Natural killer cell treated with Interleukin-12 subunit alpha and Interleukin-12 subunit beta and Interleukin-15 and Interleukin-18, amount 100 ng/mL, for 72 hours (primary cell): ENCODE results near the gene SBSN. TPM values are rescaled to one million over a fixed set of nuclear protein-coding genes. Genes with fewer than 3 reads are reported as not detected.

ENCODE experiments used
- ATAC-seq, 2 donors: fragments of 150-1000 bp; cut with Tn5 transposase in 1 of 2; sonication (Bioruptor Pico), chemical (Tn5 transposase) in 1 of 2; 2 replicates each; pipeline ENCODE4 v1.10.0; 2021
- DNase-seq: peaks from one replicate; pipeline ENCODE4 v3.0.0; 2022; ENCODE audit warnings: low spot score
- H3K27ac Mint-ChIP-seq, 2 donors: 1 replicate in 1 of 2; 2 replicates in 1 of 2; pipeline ENCODE4 v1.8.0; 2022; ENCODE audit warnings: mixed read lengths in 2 of 2, mild to moderate bottlenecking in 1 of 2, moderate library complexity in 1 of 2
- H3K27me3 Mint-ChIP-seq, 2 donors: 1 replicate in 1 of 2; 2 replicates in 1 of 2; pipeline ENCODE4 v1.8.0; 2022; ENCODE audit warnings: mixed read lengths in 2 of 2
- H3K36me3 Mint-ChIP-seq: one replicate; pipeline ENCODE4 v1.8.0; 2022; ENCODE audit warnings: mixed read lengths
- H3K4me1 Mint-ChIP-seq, 2 donors: 1 replicate in 1 of 2; 2 replicates in 1 of 2; pipeline ENCODE4 v1.8.0; 2022; ENCODE audit warnings: low read depth in 2 of 2, mixed read lengths in 2 of 2, mild to moderate bottlenecking in 1 of 2
- H3K4me3 Mint-ChIP-seq: one replicate; pipeline ENCODE4 v1.8.0; 2022; ENCODE audit warnings: mixed read lengths
- H3K9me3 Mint-ChIP-seq: 2 replicates; pipeline ENCODE4 v1.8.0; 2022; ENCODE audit warnings: mixed read lengths
- total RNA-seq, 2 donors: library from RNA; stranded (reverse); gene quantifications; one replicate each; pipeline ENCODE4 v1.2.3, GENCODE V29; 2022

The SBSN gene
- total RNA-seq, 2 donors from 2014 or later: not detected

GRCh38 chr19:35513628-35514281 lies 14.4 kb downstream of the SBSN start, which contains the start of gene DMKN:
DMKN (minus strand) TSS chr19:35513649; CDS start chr19:35513475, 174 bp downstream.
- no peak for ATAC-seq
- Mint-ChIP-seq H3K9me3 (no peaks in the 10 kb centered on the region), H3K27ac (no peak within 1 kb of the TSS)

GRCh38 chr19:35512831-35513627 lies 15.1 kb downstream of the SBSN start:
- Mint-ChIP-seq H3K27ac (no peak overlapping the region), H3K4me1 (peaks cover 5 to 7% of the 10 kb centered on the region in 2 donors), H3K4me3 (no peak overlapping the region), H3K36me3 (no peaks in the 10 kb centered on the region), H3K27me3 (peaks cover 7 to 14% of the 10 kb centered on the region in 2 donors), H3K9me3 (no peaks in the 10 kb centered on the region)
- ATAC-seq: no peak
- DNase-seq: no peak

More at GRCh38 chr19:35513628-35514281, 14.4 kb downstream of the SBSN start, which contains the start of gene DMKN:
- H3K27me3 Mint-ChIP-seq: peaks cover 7 to 14% of the 10 kb centered on the region in 2 donors
- peaks cover 5% of the 10 kb centered on the region in 2 donors for H3K4me1 Mint-ChIP-seq
- H3K36me3 Mint-ChIP-seq: no peaks in the 10 kb centered on the region
- DNase-seq: no peak
- H3K4me3 Mint-ChIP-seq: no peak within 1 kb of the TSS

GRCh38 chr19:35511337-35511736 lies 16.8 kb downstream of the SBSN start:
- H3K9me3 Mint-ChIP-seq: no peaks in the 10 kb centered on the region
- peaks cover 7 to 9% of the 10 kb centered on the region in 2 donors for H3K27me3 Mint-ChIP-seq
- no peaks in the 10 kb centered on the region for H3K36me3 Mint-ChIP-seq
- H3K27ac Mint-ChIP-seq: no peak overlapping the region
- peaks cover 5 to 7% of the 10 kb centered on the region in 2 donors for H3K4me1 Mint-ChIP-seq
- ATAC-seq (no peak), DNase-seq (no peak)
- H3K4me3 Mint-ChIP-seq: no peak overlapping the region

GRCh38 chr19:35510626-35510964 lies 17.5 kb downstream of the SBSN start:
- Mint-ChIP-seq H3K4me1 (peaks cover 5 to 7% of the 10 kb centered on the region in 2 donors), H3K27me3 (peaks cover 8 to 9% of the 10 kb centered on the region in 2 donors), H3K36me3 (no peaks in the 10 kb centered on the region), H3K27ac (no peak overlapping the region), H3K4me3 (peak overlapping the region; percentile 65), H3K9me3 (no peaks in the 10 kb centered on the region)
- DNase-seq (no peak), ATAC-seq (no peak)

GRCh38 chr19:35509861-35510625 lies 18.1 kb downstream of the SBSN start:
- DNase-seq (peak; percentile 79), ATAC-seq (peak; percentile 68 to 80)
- Mint-ChIP-seq H3K4me3 (peak overlapping the region; percentile 65), H3K4me1 (peaks cover 5 to 7% of the 10 kb centered on the region in 2 donors), H3K36me3 (no peaks in the 10 kb centered on the region), H3K27ac (no peak overlapping the region), H3K9me3 (no peaks in the 10 kb centered on the region), H3K27me3 (peaks cover 9 to 11% of the 10 kb centered on the region in 2 donors)

- ATAC-seq: no peak
- Mint-ChIP-seq H3K4me3 (peak overlapping the region; percentile 65), H3K27me3 (peaks cover 7 to 9% of the 10 kb centered on the region in 2 donors)
These were observed 19.0 kb downstream of the SBSN start for GRCh38 chr19:35509018-35509652.

GRCh38 chr19:35508129-35508528 lies 20.0 kb downstream of the SBSN start:
- H3K27me3 Mint-ChIP-seq: peaks cover 2 to 3% of the 10 kb centered on the region in 2 donors
- no peak for DNase-seq
- H3K9me3 Mint-ChIP-seq: no peaks in the 10 kb centered on the region
- H3K27ac Mint-ChIP-seq: peak overlapping the region in 1 of 2 donors; percentile 6
- H3K4me3 Mint-ChIP-seq: no peak overlapping the region
- no peak for ATAC-seq
- no peaks in the 10 kb centered on the region for H3K36me3 Mint-ChIP-seq
- H3K4me1 Mint-ChIP-seq: peaks cover 5 to 7% of the 10 kb centered on the region in 2 donors

More at GRCh38 chr19:35509018-35509652, 19.0 kb downstream of the SBSN start:
- Mint-ChIP-seq H3K9me3 (no peaks in the 10 kb centered on the region), H3K4me1 (peaks cover 5 to 7% of the 10 kb centered on the region in 2 donors), H3K27ac (no peak overlapping the region), H3K36me3 (no peaks in the 10 kb centered on the region)
- DNase-seq: no peak

GRCh38 chr19:35507561-35507960 lies 20.6 kb downstream of the SBSN start:
- Mint-ChIP-seq H3K27me3 (peaks cover 0 to 3% of the 10 kb centered on the region in 2 donors), H3K36me3 (no peaks in the 10 kb centered on the region)
- ATAC-seq: no peak

GRCh38 chr19:35506011-35506410 lies 22.1 kb downstream of the SBSN start:
- ATAC-seq (no peak), DNase-seq (no peak)
- Mint-ChIP-seq H3K27ac (no peak overlapping the region), H3K9me3 (no peaks in the 10 kb centered on the region), H3K27me3 (peaks cover 0 to 3% of the 10 kb centered on the region in 2 donors), H3K36me3 (no peaks in the 10 kb centered on the region), H3K4me3 (no peak overlapping the region), H3K4me1 (peaks cover 5 to 7% of the 10 kb centered on the region in 2 donors)

More at GRCh38 chr19:35507561-35507960, 20.6 kb downstream of the SBSN start:
- no peak for DNase-seq
- H3K4me1 Mint-ChIP-seq: peaks cover 5 to 7% of the 10 kb centered on the region in 2 donors
- H3K27ac Mint-ChIP-seq: peak overlapping the region in 1 of 2 donors; percentile 6
- H3K9me3 Mint-ChIP-seq: no peaks in the 10 kb centered on the region
- H3K4me3 Mint-ChIP-seq: no peak overlapping the region

- ATAC-seq (no peak), DNase-seq (no peak)
- Mint-ChIP-seq H3K4me1 (no peaks in the 10 kb centered on the region), H3K27ac (no peak overlapping the region), H3K9me3 (no peaks in the 10 kb centered on the region), H3K36me3 (no peaks in the 10 kb centered on the region), H3K27me3 (peaks cover 0 to 3% of the 10 kb centered on the region in 2 donors), H3K4me3 (no peak overlapping the region)
These were observed 25.4 kb downstream of the SBSN start for GRCh38 chr19:35502751-35503150.

- no peak overlapping the region for H3K27ac Mint-ChIP-seq
- no peak for ATAC-seq
- H3K36me3 Mint-ChIP-seq: no peaks in the 10 kb centered on the region
- DNase-seq: no peak
- H3K9me3 Mint-ChIP-seq: no peaks in the 10 kb centered on the region
- no peaks in the 10 kb centered on the region for H3K4me1 Mint-ChIP-seq
- H3K4me3 Mint-ChIP-seq: no peak overlapping the region
- peaks cover 0 to 3% of the 10 kb centered on the region in 2 donors for H3K27me3 Mint-ChIP-seq
These were observed 26.4 kb downstream of the SBSN start for GRCh38 chr19:35501684-35502083.

- H3K4me1 Mint-ChIP-seq: peaks cover 0 to under 1% of the 10 kb centered on the region in 2 donors
- no peak for ATAC-seq
These were observed 27.5 kb downstream of the SBSN start for GRCh38 chr19:35500611-35501010.

GRCh38 chr19:35498984-35499527 lies 29.1 kb downstream of the SBSN start:
- DNase-seq: no peak
- ATAC-seq: no peak
- no peak overlapping the region for H3K27ac Mint-ChIP-seq
- H3K4me3 Mint-ChIP-seq: no peak overlapping the region
- H3K36me3 Mint-ChIP-seq: no peaks in the 10 kb centered on the region
- H3K27me3 Mint-ChIP-seq: no peaks in the 10 kb centered on the region
- H3K4me1 Mint-ChIP-seq: peaks cover 0 to 9% of the 10 kb centered on the region in 2 donors
- no peaks in the 10 kb centered on the region for H3K9me3 Mint-ChIP-seq

More at GRCh38 chr19:35500611-35501010, 27.5 kb downstream of the SBSN start:
- Mint-ChIP-seq H3K36me3 (no peaks in the 10 kb centered on the region), H3K9me3 (no peaks in the 10 kb centered on the region), H3K4me3 (no peak overlapping the region), H3K27ac (no peak overlapping the region), H3K27me3 (peaks cover 0 to 3% of the 10 kb centered on the region in 2 donors)
- no peak for DNase-seq
